Suprapubic skin (tissue), 3 donors: ENCODE measurements around the gene MPEG1.

Source experiments
- POLR2AphosphoS5 ChIP-seq, 3 donors: sonication (generic); formaldehyde crosslinking; IDR thresholded peaks; one replicate each; pipeline ENCODE4 v1.6.1; 2017; ENCODE audit warnings: antibody characterized with exemption in 3 of 3
- TF ChIP-seq, protein P1 (sequence below), 2 donors: fragments of 200-600 bp in 1 of 2; fragments of 450-650 bp in 1 of 2; sonication (generic) in 1 of 2; IDR thresholded peaks; one replicate each; pipeline ENCODE4 v1.5.1; 2016 to 2019; ENCODE audit warnings: antibody characterized with exemption in 2 of 2, mild to moderate bottlenecking in 1 of 2, moderate library complexity in 1 of 2

DNA sequence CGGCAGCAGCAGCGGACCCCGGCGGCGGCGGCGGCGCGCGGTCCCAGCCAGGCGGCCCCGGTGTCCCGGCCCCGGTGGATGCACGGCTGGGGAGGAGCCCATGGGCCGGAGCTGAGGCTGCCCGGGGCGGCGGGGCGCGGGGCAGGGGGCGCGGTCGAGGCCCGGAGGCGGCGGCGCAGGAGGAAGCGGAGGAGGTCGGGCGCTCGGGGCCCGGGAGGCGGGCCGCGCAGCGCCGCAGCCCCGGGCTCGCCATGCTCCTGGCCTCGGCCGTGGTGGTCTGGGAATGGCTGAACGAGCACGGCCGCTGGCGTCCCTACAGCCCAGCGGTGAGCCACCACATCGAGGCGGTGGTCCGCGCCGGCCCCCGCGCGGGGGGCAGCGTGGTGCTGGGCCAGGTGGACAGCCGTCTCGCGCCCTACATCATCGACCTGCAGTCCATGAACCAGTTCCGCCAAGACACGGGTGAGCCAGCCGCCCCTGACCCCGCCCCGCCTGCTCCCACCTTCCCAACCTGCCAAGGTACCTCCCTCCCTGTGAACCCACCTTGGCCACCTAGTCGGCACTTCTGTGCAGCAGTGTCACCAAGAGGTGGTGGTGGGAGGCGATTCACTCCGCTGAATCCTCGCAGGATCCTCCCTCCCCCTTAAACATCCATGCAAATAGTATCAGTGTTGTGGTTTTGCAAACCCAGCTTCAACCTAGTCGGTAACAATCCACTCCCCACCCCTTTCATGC lies 40.2 kb downstream of the MPEG1 start:
- TF ChIP-seq, protein P1, sequence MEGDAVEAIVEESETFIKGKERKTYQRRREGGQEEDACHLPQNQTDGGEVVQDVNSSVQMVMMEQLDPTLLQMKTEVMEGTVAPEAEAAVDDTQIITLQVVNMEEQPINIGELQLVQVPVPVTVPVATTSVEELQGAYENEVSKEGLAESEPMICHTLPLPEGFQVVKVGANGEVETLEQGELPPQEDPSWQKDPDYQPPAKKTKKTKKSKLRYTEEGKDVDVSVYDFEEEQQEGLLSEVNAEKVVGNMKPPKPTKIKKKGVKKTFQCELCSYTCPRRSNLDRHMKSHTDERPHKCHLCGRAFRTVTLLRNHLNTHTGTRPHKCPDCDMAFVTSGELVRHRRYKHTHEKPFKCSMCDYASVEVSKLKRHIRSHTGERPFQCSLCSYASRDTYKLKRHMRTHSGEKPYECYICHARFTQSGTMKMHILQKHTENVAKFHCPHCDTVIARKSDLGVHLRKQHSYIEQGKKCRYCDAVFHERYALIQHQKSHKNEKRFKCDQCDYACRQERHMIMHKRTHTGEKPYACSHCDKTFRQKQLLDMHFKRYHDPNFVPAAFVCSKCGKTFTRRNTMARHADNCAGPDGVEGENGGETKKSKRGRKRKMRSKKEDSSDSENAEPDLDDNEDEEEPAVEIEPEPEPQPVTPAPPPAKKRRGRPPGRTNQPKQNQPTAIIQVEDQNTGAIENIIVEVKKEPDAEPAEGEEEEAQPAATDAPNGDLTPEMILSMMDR (IDR thresholded peaks at IDR 0.05): no peak
- no peak for TF ChIP-seq POLR2AphosphoS5 (IDR thresholded peaks at IDR 0.05)
